Gastroesophageal sphincter (tissue), 3 donors: Measurements from ENCODE around the gene ZNF136.

Experiments
- POLR2A ChIP-seq, 2 donors: fragments of 450-650 bp; IDR thresholded peaks; one replicate each; pipeline ENCODE4 v1.6.1; 2017; ENCODE audit warnings: antibody characterized with exemption in 2 of 2, mild to moderate bottlenecking in 2 of 2, moderate library complexity in 1 of 2
- POLR2AphosphoS5 ChIP-seq: sonication (generic); formaldehyde crosslinking; IDR thresholded peaks from one replicate; pipeline ENCODE4 v1.6.1; 2017; ENCODE audit warnings: antibody characterized with exemption
- TF ChIP-seq, protein P1 (sequence below), 4 experiments: fragments of 200-600 bp in 2 of 4; fragments of 450-650 bp in 2 of 4; sonication (generic) in 1 of 4; IDR thresholded peaks; one replicate each; pipeline ENCODE4 v1.5.1; 2017 to 2019; ENCODE audit warnings: antibody characterized with exemption in 4 of 4, mild to moderate bottlenecking in 2 of 4, moderate library complexity in 2 of 4

GRCh38 chr19:12155324-12155860 is 7.5 kb upstream of the ZNF136 start:
- no peak for TF ChIP-seq POLR2AphosphoS5
- TF ChIP-seq, protein P1, sequence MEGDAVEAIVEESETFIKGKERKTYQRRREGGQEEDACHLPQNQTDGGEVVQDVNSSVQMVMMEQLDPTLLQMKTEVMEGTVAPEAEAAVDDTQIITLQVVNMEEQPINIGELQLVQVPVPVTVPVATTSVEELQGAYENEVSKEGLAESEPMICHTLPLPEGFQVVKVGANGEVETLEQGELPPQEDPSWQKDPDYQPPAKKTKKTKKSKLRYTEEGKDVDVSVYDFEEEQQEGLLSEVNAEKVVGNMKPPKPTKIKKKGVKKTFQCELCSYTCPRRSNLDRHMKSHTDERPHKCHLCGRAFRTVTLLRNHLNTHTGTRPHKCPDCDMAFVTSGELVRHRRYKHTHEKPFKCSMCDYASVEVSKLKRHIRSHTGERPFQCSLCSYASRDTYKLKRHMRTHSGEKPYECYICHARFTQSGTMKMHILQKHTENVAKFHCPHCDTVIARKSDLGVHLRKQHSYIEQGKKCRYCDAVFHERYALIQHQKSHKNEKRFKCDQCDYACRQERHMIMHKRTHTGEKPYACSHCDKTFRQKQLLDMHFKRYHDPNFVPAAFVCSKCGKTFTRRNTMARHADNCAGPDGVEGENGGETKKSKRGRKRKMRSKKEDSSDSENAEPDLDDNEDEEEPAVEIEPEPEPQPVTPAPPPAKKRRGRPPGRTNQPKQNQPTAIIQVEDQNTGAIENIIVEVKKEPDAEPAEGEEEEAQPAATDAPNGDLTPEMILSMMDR (IDR thresholded peaks at IDR 0.05) = no peak
- no peak for TF ChIP-seq POLR2A (IDR thresholded peaks at IDR 0.05)
